T-helper 2 cell treated with Interferon-gamma antibody and Interleukin-4, amounts not matched to agents 5 μg/mL and 100 μg/mL, for 36 hours (primary cell): Measurements from ENCODE around the gene LASP1NB.
A peak's percentile ranks its signal among the peaks of the same experiment; 100 is the strongest.

ENCODE experiments used
- DNase-seq: peaks from one replicate; pipeline ENCODE4 v3.0.0; 2021; ENCODE audit warnings: low spot score
- H3K27ac Mint-ChIP-seq: one replicate; pipeline ENCODE4 v1.8.0; 2021; ENCODE audit warnings: mild to moderate bottlenecking, mixed read lengths
- H3K27me3 Mint-ChIP-seq: one replicate; pipeline ENCODE4 v1.8.0; 2021; ENCODE audit warnings: low read depth, mixed read lengths
- H3K36me3 Mint-ChIP-seq: one replicate; pipeline ENCODE4 v1.8.0; 2021; ENCODE audit warnings: low read depth, mixed read lengths
- H3K4me1 Mint-ChIP-seq: one replicate; pipeline ENCODE4 v1.8.0; 2021; ENCODE audit warnings: low read depth, mixed read lengths
- H3K4me3 Mint-ChIP-seq: one replicate; pipeline ENCODE4 v1.8.0; 2022; ENCODE audit warnings: mild to moderate bottlenecking, moderate library complexity, mixed read lengths
- H3K9me3 Mint-ChIP-seq: one replicate; pipeline ENCODE4 v1.8.0; 2021; ENCODE audit warnings: mixed read lengths

Gene LASP1NB

GRCh38 chr17:38890410-38890746 is 35.0 kb upstream of the LASP1NB start:
- Mint-ChIP-seq H3K27me3 (no peaks in the 10 kb centered on the region), H3K4me3 (peak overlapping the region; percentile 44), H3K9me3 (no peaks in the 10 kb centered on the region), H3K4me1 (peaks cover 51% of the 10 kb centered on the region), H3K27ac (peak overlapping the region; percentile 49), H3K36me3 (peaks cover 47% of the 10 kb centered on the region)
- no peak for DNase-seq

GRCh38 chr17:38891441-38891840 is 34.0 kb upstream of the LASP1NB start:
- Mint-ChIP-seq H3K4me1 (peaks cover 42% of the 10 kb centered on the region), H3K4me3 (peak overlapping the region; percentile 29), H3K9me3 (no peaks in the 10 kb centered on the region), H3K27me3 (no peaks in the 10 kb centered on the region), H3K36me3 (peaks cover 47% of the 10 kb centered on the region), H3K27ac (peak overlapping the region; percentile 49)
- no peak for DNase-seq

- Mint-ChIP-seq H3K4me3 (no peak overlapping the region), H3K27me3 (no peaks in the 10 kb centered on the region), H3K27ac (peak overlapping the region; percentile 49), H3K4me1 (peaks cover 42% of the 10 kb centered on the region), H3K36me3 (peaks cover 53% of the 10 kb centered on the region), H3K9me3 (no peaks in the 10 kb centered on the region)
- no peak for DNase-seq
Observed at GRCh38 chr17:38892083-38892482, 33.3 kb upstream of the LASP1NB start.

GRCh38 chr17:38892620-38893019 is 32.8 kb upstream of the LASP1NB start:
- H3K4me3 Mint-ChIP-seq = no peak overlapping the region
- peaks cover 53% of the 10 kb centered on the region for H3K36me3 Mint-ChIP-seq

GRCh38 chr17:38893113-38893512 is 32.3 kb upstream of the LASP1NB start:
- Mint-ChIP-seq H3K36me3 (peaks cover 56% of the 10 kb centered on the region), H3K4me3 (no peak overlapping the region), H3K9me3 (no peaks in the 10 kb centered on the region), H3K27me3 (no peaks in the 10 kb centered on the region), H3K4me1 (peaks cover 52% of the 10 kb centered on the region), H3K27ac (peak overlapping the region; percentile 55)
- DNase-seq = no peak

More at GRCh38 chr17:38892620-38893019, 32.8 kb upstream of the LASP1NB start:
- H3K9me3 Mint-ChIP-seq = no peaks in the 10 kb centered on the region
- no peaks in the 10 kb centered on the region for H3K27me3 Mint-ChIP-seq
- no peak for DNase-seq
- H3K4me1 Mint-ChIP-seq = peaks cover 48% of the 10 kb centered on the region
- no peak overlapping the region for H3K27ac Mint-ChIP-seq

GRCh38 chr17:38893607-38894006 is 31.8 kb upstream of the LASP1NB start:
- Mint-ChIP-seq H3K4me3 (no peak overlapping the region), H3K4me1 (peaks cover 57% of the 10 kb centered on the region), H3K27me3 (no peaks in the 10 kb centered on the region), H3K36me3 (peaks cover 61% of the 10 kb centered on the region), H3K9me3 (no peaks in the 10 kb centered on the region), H3K27ac (peak overlapping the region; percentile 55)
- peak; percentile 45 for DNase-seq

GRCh38 chr17:38894276-38894675 is 31.1 kb upstream of the LASP1NB start:
- Mint-ChIP-seq H3K9me3 (no peaks in the 10 kb centered on the region), H3K27me3 (no peaks in the 10 kb centered on the region), H3K4me3 (no peak overlapping the region), H3K36me3 (peaks cover 61% of the 10 kb centered on the region), H3K4me1 (peaks cover 60% of the 10 kb centered on the region), H3K27ac (peak overlapping the region; percentile 72)
- DNase-seq = no peak

GRCh38 chr17:38896346-38896954 is 29.0 kb upstream of the LASP1NB start:
- peaks cover 64% of the 10 kb centered on the region for H3K36me3 Mint-ChIP-seq
- H3K4me3 Mint-ChIP-seq = peak overlapping the region; percentile 18
- peak overlapping the region; percentile 49 for H3K27ac Mint-ChIP-seq
- peaks cover 54% of the 10 kb centered on the region for H3K4me1 Mint-ChIP-seq
- H3K27me3 Mint-ChIP-seq = no peaks in the 10 kb centered on the region
- no peaks in the 10 kb centered on the region for H3K9me3 Mint-ChIP-seq
- no peak for DNase-seq

- no peak for DNase-seq
- H3K27ac Mint-ChIP-seq = no peak overlapping the region
- H3K27me3 Mint-ChIP-seq = no peaks in the 10 kb centered on the region
- no peaks in the 10 kb centered on the region for H3K9me3 Mint-ChIP-seq
- H3K4me3 Mint-ChIP-seq = peak overlapping the region; percentile 82
- H3K36me3 Mint-ChIP-seq = peaks cover 60% of the 10 kb centered on the region
- peaks cover 47% of the 10 kb centered on the region for H3K4me1 Mint-ChIP-seq
Observed at GRCh38 chr17:38897176-38897575, 28.2 kb upstream of the LASP1NB start.

- no peak for DNase-seq
- H3K9me3 Mint-ChIP-seq = no peaks in the 10 kb centered on the region
- H3K4me1 Mint-ChIP-seq = peaks cover 42% of the 10 kb centered on the region
- peaks cover 57% of the 10 kb centered on the region for H3K36me3 Mint-ChIP-seq
- peak overlapping the region; percentile 95 for H3K27ac Mint-ChIP-seq
- no peaks in the 10 kb centered on the region for H3K27me3 Mint-ChIP-seq
- H3K4me3 Mint-ChIP-seq = peak overlapping the region; percentile 82
Observed at GRCh38 chr17:38897671-38898290, 27.6 kb upstream of the LASP1NB start.

- DNase-seq = no peak
- peak overlapping the region; percentile 95 for H3K27ac Mint-ChIP-seq
- H3K36me3 Mint-ChIP-seq = peaks cover 61% of the 10 kb centered on the region
- H3K27me3 Mint-ChIP-seq = no peaks in the 10 kb centered on the region
- H3K4me3 Mint-ChIP-seq = peak overlapping the region; percentile 82
- no peaks in the 10 kb centered on the region for H3K9me3 Mint-ChIP-seq
- H3K4me1 Mint-ChIP-seq = peaks cover 44% of the 10 kb centered on the region
Observed at GRCh38 chr17:38898291-38898679, 27.1 kb upstream of the LASP1NB start.

GRCh38 chr17:38898812-38899348 is 26.5 kb upstream of the LASP1NB start:
- DNase-seq = peak; percentile 91
- Mint-ChIP-seq H3K4me1 (peaks cover 46% of the 10 kb centered on the region), H3K27ac (peak overlapping the region; percentile 95), H3K4me3 (peak overlapping the region; percentile 82), H3K9me3 (no peaks in the 10 kb centered on the region), H3K27me3 (no peaks in the 10 kb centered on the region), H3K36me3 (peaks cover 67% of the 10 kb centered on the region)

GRCh38 chr17:38899421-38899820 is 26.0 kb upstream of the LASP1NB start:
- no peak for DNase-seq
- peaks cover 67% of the 10 kb centered on the region for H3K36me3 Mint-ChIP-seq
- no peaks in the 10 kb centered on the region for H3K27me3 Mint-ChIP-seq
- H3K27ac Mint-ChIP-seq = peak overlapping the region; percentile 95
- peak overlapping the region; percentile 82 for H3K4me3 Mint-ChIP-seq
- H3K9me3 Mint-ChIP-seq = no peaks in the 10 kb centered on the region
- peaks cover 40% of the 10 kb centered on the region for H3K4me1 Mint-ChIP-seq

GRCh38 chr17:38900978-38901656 is 24.3 kb upstream of the LASP1NB start:
- Mint-ChIP-seq H3K27me3 (no peaks in the 10 kb centered on the region), H3K36me3 (peaks cover 72% of the 10 kb centered on the region), H3K27ac (peak overlapping the region; percentile 87), H3K4me1 (peaks cover 40% of the 10 kb centered on the region), H3K9me3 (no peaks in the 10 kb centered on the region), H3K4me3 (peak overlapping the region; percentile 61)
- peak; percentile 24 for DNase-seq
